ENCODE data around the gene SASH1.

SASH1 gene

GRCh38 chr6:148464319-148465010 is 121.8 kb downstream of the SASH1 start:
- peak; percentile 18 for DNase-seq (ENCODE audit: low read depth)
- TF ChIP-seq CTCF (IDR thresholded peaks at IDR 0.05; ENCODE audit: low read depth, low read length, missing control alignments) = peak; percentile 80
- no peak overlapping the region for H3K4me3 ChIP-seq (ENCODE audit: low read depth, low read length)

GRCh38 chr6:148465011-148465335 is 122.3 kb downstream of the SASH1 start:
- no peak for TF ChIP-seq CTCF (IDR thresholded peaks at IDR 0.05; ENCODE audit: low read depth, low read length, missing control alignments)
- no peak overlapping the region for H3K4me3 ChIP-seq (ENCODE audit: low read depth, low read length)
- DNase-seq (ENCODE audit: low read depth) = no peak

- DNase-seq (ENCODE audit: low read depth) = no peak
- no peak for TF ChIP-seq CTCF (IDR thresholded peaks at IDR 0.05; ENCODE audit: low read depth, low read length, missing control alignments)
- H3K4me3 ChIP-seq (ENCODE audit: low read depth, low read length) = no peak overlapping the region
These were observed 123.0 kb downstream of the SASH1 start for GRCh38 chr6:148465670-148466069.

- DNase-seq (ENCODE audit: low read depth) = no peak
- TF ChIP-seq CTCF (IDR thresholded peaks at IDR 0.05; ENCODE audit: low read depth, low read length, missing control alignments) = no peak
- H3K4me3 ChIP-seq (ENCODE audit: low read depth, low read length) = no peak overlapping the region
These were observed 123.5 kb downstream of the SASH1 start for GRCh38 chr6:148466158-148466557.

DNA sequence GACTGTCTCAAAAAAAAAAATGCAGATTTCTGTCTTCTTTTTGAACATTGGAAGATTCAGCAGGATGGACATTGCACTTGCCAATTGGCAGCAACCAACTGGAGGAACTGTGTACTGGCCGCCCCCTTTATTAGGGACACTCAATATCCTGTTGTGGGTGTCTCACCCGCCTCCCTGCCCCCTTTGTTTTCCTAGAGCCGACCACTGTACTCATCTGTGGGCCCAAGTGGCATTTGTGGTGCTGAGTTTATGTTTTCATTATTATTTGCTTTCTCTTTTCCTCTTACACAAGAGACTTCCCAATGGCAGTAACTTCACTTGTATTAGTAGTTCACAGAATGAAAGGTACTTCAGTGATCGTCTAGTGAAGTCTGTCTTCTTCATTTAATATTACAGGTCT is 125.3 kb downstream of the SASH1 start:
- no peak for DNase-seq (ENCODE audit: low read depth)
- TF ChIP-seq CTCF (IDR thresholded peaks at IDR 0.05; ENCODE audit: low read depth, low read length, missing control alignments) = no peak

DNA sequence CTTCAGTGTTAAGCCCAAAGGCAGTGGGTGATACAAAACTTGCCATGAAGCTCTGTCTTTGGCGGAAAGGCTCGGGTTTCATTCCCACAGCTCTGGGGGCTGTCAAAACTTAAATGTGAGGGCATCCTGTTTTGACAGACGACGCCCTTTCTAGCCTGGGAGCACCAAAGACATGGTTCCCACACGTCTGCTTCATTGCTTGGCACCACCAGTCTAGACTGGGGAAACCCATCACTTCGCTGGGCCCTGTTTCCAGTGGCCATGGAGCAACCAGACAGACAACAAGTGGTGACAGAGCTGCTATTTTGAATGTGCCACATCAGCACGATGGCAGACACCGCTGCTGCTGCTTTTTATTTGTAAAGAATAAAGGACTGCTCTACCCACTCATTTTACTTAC is 127.5 kb downstream of the SASH1 start:
- no peak overlapping the region for H3K4me3 ChIP-seq (ENCODE audit: low read depth, low read length)
- no peak for DNase-seq (ENCODE audit: low read depth)
- no peak for TF ChIP-seq CTCF (IDR thresholded peaks at IDR 0.05; ENCODE audit: low read depth, low read length, missing control alignments)

More for the DNA sequence above, 125.3 kb downstream of the SASH1 start:
- H3K4me3 ChIP-seq (ENCODE audit: low read depth, low read length) = no peak overlapping the region
